Measurements from ENCODE around the gene HECW1.

The HECW1 gene

DNA sequence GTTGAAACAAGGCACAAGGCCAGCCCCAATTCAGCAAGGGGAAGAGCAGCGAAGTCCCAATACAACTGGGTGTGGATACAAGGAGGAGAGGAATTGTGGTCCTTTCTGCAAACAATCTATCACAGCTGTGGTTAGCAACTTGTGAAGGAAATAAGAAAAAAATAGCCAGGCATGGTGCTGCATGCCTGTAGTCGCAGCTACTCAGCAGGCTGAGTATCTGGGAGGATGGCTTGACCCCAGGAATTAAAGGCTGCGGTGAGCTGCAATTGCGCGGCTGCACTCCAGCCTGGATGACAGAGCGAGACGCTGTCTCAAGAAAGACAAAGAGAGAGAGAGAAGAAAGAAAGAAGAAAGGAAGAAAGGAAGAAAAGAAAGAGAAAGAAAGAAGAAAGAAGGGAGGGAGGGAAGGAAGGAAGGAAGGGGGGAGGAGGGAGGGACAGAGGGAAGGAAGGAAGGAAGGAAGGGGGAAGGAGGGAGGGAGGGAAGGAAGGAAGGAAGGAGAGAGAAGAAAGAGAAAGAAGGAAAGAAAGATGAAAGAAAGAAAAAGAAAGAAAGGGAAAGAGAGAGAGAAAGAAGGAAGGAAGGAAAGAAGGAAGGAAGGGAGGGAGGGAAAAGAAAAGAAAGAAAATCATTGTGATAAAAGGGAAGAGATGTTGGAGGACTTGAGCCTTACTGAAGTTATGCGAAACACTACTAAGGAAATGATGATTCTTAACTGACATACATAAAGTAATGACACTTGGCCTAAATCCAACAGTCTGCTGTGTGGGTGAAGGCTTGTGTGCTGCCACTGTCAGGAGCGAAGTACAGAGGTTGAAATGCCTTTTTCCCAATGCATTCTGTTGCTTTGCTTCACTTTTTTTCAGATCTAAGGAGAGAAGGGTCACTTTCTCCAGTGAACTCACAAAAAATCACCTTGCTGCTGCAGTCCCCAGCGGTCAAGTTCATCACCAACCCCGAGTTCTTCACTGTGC is 353.4 kb downstream of the HECW1 start:
- H3K4me3 ChIP-seq (ENCODE audit: low read depth, low read length): no peak overlapping the region
- POLR2A ChIA-PET: no interaction called here
- DNase-seq (ENCODE audit: low read depth, low spot score): no peak
- TF ChIP-seq CTCF (IDR thresholded peaks at IDR 0.05; ENCODE audit: insufficient read depth, low read length, missing control alignments): no peak
- CTCF ChIA-PET: interaction anchor here (1.0 to 1.8 kb wide), 3 partner anchors 9 to 27 kb away, joined by 4 to 6 read pairs (median 4); no protein-coding TSS in a partner anchor

DNA sequence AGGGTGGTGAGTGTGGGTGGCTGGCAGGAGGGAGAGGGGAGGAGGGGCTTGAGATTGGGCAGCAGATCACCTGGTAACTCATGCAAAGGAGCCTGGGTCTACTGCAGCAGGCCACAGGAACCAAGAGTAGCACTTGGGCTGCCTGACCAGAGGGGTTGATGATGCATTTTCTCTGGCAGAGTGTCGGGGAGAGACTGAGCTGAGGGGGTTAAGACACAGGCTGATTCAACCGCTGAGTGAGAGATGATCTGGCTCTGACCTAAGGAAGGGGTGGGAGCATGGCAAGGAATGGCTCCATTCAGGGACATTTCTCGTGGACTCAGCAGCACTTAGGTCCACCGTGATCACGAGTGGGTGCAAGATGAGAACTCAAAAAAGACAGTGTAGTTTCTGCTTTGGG is 355.0 kb downstream of the HECW1 start:
- H3K4me3 ChIP-seq (ENCODE audit: low read depth, low read length): no peak overlapping the region
- TF ChIP-seq CTCF (IDR thresholded peaks at IDR 0.05; ENCODE audit: insufficient read depth, low read length, missing control alignments): no peak
- POLR2A ChIA-PET: no interaction called here
- CTCF ChIA-PET: no interaction called here
- DNase-seq (ENCODE audit: low read depth, low spot score): no peak

DNA sequence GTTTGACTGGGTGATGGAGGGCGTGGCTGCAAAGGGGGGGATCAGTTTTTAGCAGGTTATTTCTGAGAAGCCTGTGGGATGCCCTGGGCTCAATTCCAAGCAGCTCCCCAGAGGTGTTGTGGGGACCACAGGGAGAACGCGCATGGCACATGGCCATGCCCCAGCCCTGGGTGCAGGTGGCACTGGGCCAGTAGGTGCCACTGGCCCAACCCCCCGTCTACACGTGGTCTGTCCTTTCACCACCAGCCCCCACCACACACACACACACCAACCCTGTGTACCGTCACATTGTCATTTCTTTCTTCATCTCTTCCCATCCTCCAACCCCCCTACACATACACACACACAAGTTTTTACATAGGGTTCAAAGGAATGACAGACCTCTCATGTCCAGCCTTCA is 355.4 kb downstream of the HECW1 start:
- TF ChIP-seq CTCF (IDR thresholded peaks at IDR 0.05; ENCODE audit: insufficient read depth, low read length, missing control alignments): no peak
- POLR2A ChIA-PET: no interaction called here
- H3K4me3 ChIP-seq (ENCODE audit: low read depth, low read length): no peak overlapping the region
- DNase-seq (ENCODE audit: low read depth, low spot score): no peak
- CTCF ChIA-PET: interaction anchor here (1.8 kb wide), 1 partner anchor 13 kb away, joined by 6 read pairs; no protein-coding TSS in a partner anchor

DNA sequence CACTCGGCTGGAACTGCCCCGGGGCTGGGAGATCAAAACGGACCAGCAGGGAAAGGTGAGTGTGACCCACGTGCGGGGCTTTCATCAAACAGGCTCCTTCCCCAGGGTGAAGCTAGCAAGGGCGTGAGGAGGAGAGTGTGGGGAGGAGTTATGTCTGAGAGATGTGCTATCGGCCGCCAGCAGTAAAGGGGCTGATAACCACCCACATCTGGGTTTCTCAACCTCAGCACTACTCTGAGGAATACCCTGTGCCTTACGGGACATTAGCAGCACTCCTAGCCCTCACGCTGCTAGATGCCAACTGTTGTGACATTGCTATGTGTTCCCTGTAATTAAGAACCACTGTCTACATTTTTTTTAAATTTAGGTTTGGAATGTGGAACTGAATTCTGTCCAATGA is 356.6 kb downstream of the HECW1 start:
- no peak for TF ChIP-seq CTCF (IDR thresholded peaks at IDR 0.05; ENCODE audit: insufficient read depth, low read length, missing control alignments)
- POLR2A ChIA-PET: no interaction called here
- no peak overlapping the region for H3K4me3 ChIP-seq (ENCODE audit: low read depth, low read length)
- CTCF ChIA-PET: interaction anchor here (0.9 to 1.8 kb wide), 2 partner anchors 10 to 14 kb away, joined by 3 to 6 read pairs; no protein-coding TSS in a partner anchor
- no peak for DNase-seq (ENCODE audit: low read depth, low spot score)

- no peak for DNase-seq (ENCODE audit: low read depth, low spot score)
- POLR2A ChIA-PET: no interaction called here
- no peak for TF ChIP-seq CTCF (IDR thresholded peaks at IDR 0.05; ENCODE audit: insufficient read depth, low read length, missing control alignments)
- CTCF ChIA-PET: interaction anchor here (0.9 kb wide), 1 partner anchor 9 kb away, joined by 3 read pairs; no protein-coding TSS in a partner anchor
- H3K4me3 ChIP-seq (ENCODE audit: low read depth, low read length): no peak overlapping the region
Measured at GRCh38 chr7:43470110-43470509, 357.7 kb downstream of the HECW1 start.

- TF ChIP-seq CTCF (IDR thresholded peaks at IDR 0.05; ENCODE audit: insufficient read depth, low read length, missing control alignments): no peak
- no peak for DNase-seq (ENCODE audit: low read depth, low spot score)
- ChIA-PET CTCF (no interaction called here), POLR2A (no interaction called here)
- H3K4me3 ChIP-seq (ENCODE audit: low read depth, low read length): no peak overlapping the region
Measured at GRCh38 chr7:43475983-43476382, 363.5 kb downstream of the HECW1 start.
